ENCODE data around the gene MMGT1.

Gene MMGT1

GRCh38 chrX:135973548-135974278, at the start of gene MMGT1:
Gene MMGT1 (minus strand): TSS chrX:135973988. CDS start chrX:135973675, 313 bp downstream.
- peak; percentile 78 to 91 (median 82) for DNase-seq

GRCh38 chrX:136021903-136022302, 48.1 kb upstream of the MMGT1 start:
- DNase-seq, result no peak

GRCh38 chrX:136021160-136021559, 47.4 kb upstream of the MMGT1 start:
- DNase-seq, result no peak

- no peak for DNase-seq
Observed at GRCh38 chrX:136019226-136019625, 45.4 kb upstream of the MMGT1 start.

- no peak for DNase-seq
Observed at GRCh38 chrX:136016881-136017280, 43.1 kb upstream of the MMGT1 start.

GRCh38 chrX:136015016-136015415, 41.2 kb upstream of the MMGT1 start:
- no peak for DNase-seq

GRCh38 chrX:135988245-135988644, 14.5 kb upstream of the MMGT1 start:
- DNase-seq, result no peak

GRCh38 chrX:135985973-135986310, 12.2 kb upstream of the MMGT1 start:
- peak in 1 of 6 experiments; percentile 19 for DNase-seq

GRCh38 chrX:135985157-135985972, 11.6 kb upstream of the MMGT1 start, which contains the start of gene SLC9A6:
Gene SLC9A6 (plus strand): TSS chrX:135985435. CDS start chrX:135985659, 224 bp downstream.
- peak; percentile 34 to 63 (median 48) for DNase-seq

GRCh38 chrX:135984791-135985156, 11.0 kb upstream of the MMGT1 start:
- DNase-seq, result no peak

GRCh38 chrX:135984256-135984655, 10.5 kb upstream of the MMGT1 start:
- no peak for DNase-seq

- DNase-seq, result no peak
Observed at GRCh38 chrX:135982860-135983259, 9.1 kb upstream of the MMGT1 start.

- no peak for DNase-seq
Observed at GRCh38 chrX:135981668-135982067, 7.9 kb upstream of the MMGT1 start.

GRCh38 chrX:135981010-135981409, 7.2 kb upstream of the MMGT1 start:
- no peak for DNase-seq

- DNase-seq, result no peak
Observed at GRCh38 chrX:135977611-135978010, 3.8 kb upstream of the MMGT1 start.

- DNase-seq, result no peak
Observed at GRCh38 chrX:135975421-135975820, 1.6 kb upstream of the MMGT1 start.

- peak; percentile 66 to 91 (median 82) for DNase-seq
Observed at GRCh38 chrX:135974279-135974856, 580 bp upstream of the MMGT1 start.

- DNase-seq, result no peak
Observed at GRCh38 chrX:135973025-135973547, 702 bp downstream of the MMGT1 start.

GRCh38 chrX:135951291-135951690, 22.5 kb downstream of the MMGT1 start:
- DNase-seq, result no peak

- DNase-seq, result no peak
Observed at GRCh38 chrX:135944486-135944885, 29.3 kb downstream of the MMGT1 start.

- peak in 5 of 6 experiments; percentile 0 to 25 (median 4) for DNase-seq
Observed at GRCh38 chrX:135931644-135932487, 41.9 kb downstream of the MMGT1 start.

- DNase-seq, result no peak
Observed at GRCh38 chrX:135927897-135928296, 45.9 kb downstream of the MMGT1 start.

GRCh38 chrX:135923353-135923752, 50.4 kb downstream of the MMGT1 start:
- DNase-seq, result no peak

All from stimulated activated naive CD4-positive, alpha-beta T cell (primary cell).